LNCaP clone FGC (cell line): Measurements from ENCODE around the gene PRIM2.
"Not testable (repeated sequence)": the region's sequence is repeated elsewhere in the genome, so short reads cannot be mapped to it uniquely, and the experiment has no call there.

ENCODE experiments used
- DNase-seq: peaks from one replicate; pipeline ENCODE4 v3.0.0-alpha.2; 2011; ENCODE audit warnings: low read depth
- H3K4me3 ChIP-seq: 2 replicates; pipeline ENCODE4 v1.5.1; 2011; ENCODE audit warnings: mild to moderate bottlenecking, low read depth, low read length, control low read depth
- CTCF ChIP-seq: IDR thresholded peaks from 2 replicates; pipeline ENCODE4 v1.5.1; 2012; ENCODE audit warnings: mild to moderate bottlenecking; ENCODE audit not compliant: control insufficient read depth, insufficient read depth; ENCODE audit errors: extremely low read depth

Gene PRIM2

GRCh38 chr6:57283106-57283505 is 34.3 kb upstream of the PRIM2 start:
- no peak for TF ChIP-seq CTCF
- no peak for DNase-seq

GRCh38 chr6:57283911-57284455 is 33.4 kb upstream of the PRIM2 start:
- TF ChIP-seq CTCF, result no peak
- H3K4me3 ChIP-seq, result 0 out of 2 replicates have a peak overlapping the region, but pooled peaks have one; percentile 13
- peak; percentile 99 for DNase-seq

More at GRCh38 chr6:57283106-57283505, 34.3 kb upstream of the PRIM2 start:
- H3K4me3 ChIP-seq, result no peak overlapping the region

- DNase-seq, result peak; percentile 44
- not testable (repeated sequence) for H3K4me3 ChIP-seq
Measured at GRCh38 chr6:57288136-57288535, 29.3 kb upstream of the PRIM2 start.

GRCh38 chr6:57293472-57293871 is 24.0 kb upstream of the PRIM2 start:
- not testable (repeated sequence) for DNase-seq, H3K4me3 ChIP-seq

GRCh38 chr6:57294862-57295445 is 22.5 kb upstream of the PRIM2 start:
- no peak for TF ChIP-seq CTCF
- no peak overlapping the region for H3K4me3 ChIP-seq
- DNase-seq, result no peak

GRCh38 chr6:57297505-57297904 is 19.9 kb upstream of the PRIM2 start:
- TF ChIP-seq CTCF, result no peak
- no peak for DNase-seq
- no peak overlapping the region for H3K4me3 ChIP-seq

GRCh38 chr6:57298741-57299140 is 18.7 kb upstream of the PRIM2 start:
- no peak overlapping the region for H3K4me3 ChIP-seq
- no peak for TF ChIP-seq CTCF
- no peak for DNase-seq

GRCh38 chr6:57301757-57302156 is 15.7 kb upstream of the PRIM2 start:
- TF ChIP-seq CTCF, result no peak
- H3K4me3 ChIP-seq, result no peak overlapping the region

More at GRCh38 chr6:57301757-57302156, 15.7 kb upstream of the PRIM2 start:
- no peak for DNase-seq
